Ecto neural progenitor cell (in vitro differentiated cells): ENCODE measurements around the gene KANK4.
"Not testable (repeated sequence)": the region's sequence is repeated elsewhere in the genome, so short reads cannot be mapped to it uniquely, and the experiment has no call there.

ENCODE experiments used
- DNase-seq: peaks from one replicate; pipeline ENCODE4 v3.0.0-alpha.2; 2018; ENCODE audit warnings: low spot score

The KANK4 gene

DNA sequence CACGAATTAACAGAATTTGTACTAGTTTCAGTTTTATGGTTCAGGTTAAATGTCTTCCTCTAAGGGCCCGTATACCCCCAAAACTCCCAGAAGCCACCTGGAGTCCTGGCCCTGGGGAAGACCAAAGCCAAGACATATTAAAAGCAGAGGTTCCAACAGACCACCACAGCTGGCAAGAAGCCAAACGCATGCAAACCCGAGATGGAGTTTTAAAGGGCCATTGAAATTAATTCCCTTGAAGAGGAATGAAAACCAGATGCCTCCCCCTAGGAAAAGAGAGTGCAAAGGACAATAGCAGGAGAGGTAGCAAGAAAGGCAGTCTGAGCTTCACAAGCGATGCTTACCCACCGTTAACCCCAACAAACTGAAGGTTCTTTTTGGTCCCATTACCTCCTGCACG lies 48.1 kb downstream of the KANK4 start:
- DNase-seq: no peak

DNA sequence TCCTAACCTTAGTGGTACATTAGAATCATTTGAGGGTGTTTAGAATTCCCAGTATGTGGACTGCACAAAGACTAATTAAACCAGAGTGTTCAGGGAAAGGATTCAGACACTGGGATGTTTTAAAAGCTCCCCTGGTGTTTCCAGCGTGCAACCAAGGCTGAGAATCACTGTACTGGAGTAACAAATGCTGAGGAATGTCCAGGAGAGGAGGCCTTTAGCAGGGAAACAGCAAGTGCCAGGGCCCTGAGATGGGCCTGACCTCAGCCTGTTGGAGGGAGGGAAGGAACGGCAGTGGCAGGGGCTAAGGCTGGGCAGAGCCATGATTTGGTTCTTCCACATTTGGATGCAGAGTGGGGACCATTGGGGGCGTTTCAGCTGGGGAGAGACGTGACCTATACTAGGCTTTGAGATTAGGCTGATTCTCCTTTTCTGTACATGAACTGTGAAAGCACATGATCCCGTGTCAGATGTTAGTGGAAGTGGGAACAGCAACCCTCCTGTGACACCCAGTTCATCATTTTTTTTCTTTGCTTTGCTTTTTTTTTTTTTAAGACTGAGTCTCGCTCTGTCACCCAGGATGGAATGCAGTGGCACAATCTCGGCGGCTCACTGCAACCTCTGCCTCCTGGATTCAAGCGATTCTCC lies 49.3 kb downstream of the KANK4 start:
- DNase-seq: no peak

DNA sequence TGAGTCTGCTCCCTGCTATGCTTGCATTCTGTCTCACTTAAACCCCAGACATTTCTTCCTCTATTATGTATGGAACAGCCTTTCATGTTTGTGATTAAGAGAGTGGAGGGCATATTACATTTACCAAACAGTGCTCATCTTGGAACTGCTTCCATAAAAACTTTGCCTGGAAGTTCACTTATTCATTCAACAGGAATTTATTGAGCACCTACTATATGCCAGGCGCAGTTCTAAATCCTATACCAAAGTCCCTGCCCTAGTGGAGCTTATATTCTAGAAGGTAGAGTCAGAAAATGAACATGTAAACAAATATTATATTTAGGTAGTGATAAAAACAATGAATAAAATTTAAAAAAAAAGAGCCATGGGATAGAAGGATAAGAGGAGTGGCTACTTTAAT lies 49.8 kb downstream of the KANK4 start:
- no peak for DNase-seq

DNA sequence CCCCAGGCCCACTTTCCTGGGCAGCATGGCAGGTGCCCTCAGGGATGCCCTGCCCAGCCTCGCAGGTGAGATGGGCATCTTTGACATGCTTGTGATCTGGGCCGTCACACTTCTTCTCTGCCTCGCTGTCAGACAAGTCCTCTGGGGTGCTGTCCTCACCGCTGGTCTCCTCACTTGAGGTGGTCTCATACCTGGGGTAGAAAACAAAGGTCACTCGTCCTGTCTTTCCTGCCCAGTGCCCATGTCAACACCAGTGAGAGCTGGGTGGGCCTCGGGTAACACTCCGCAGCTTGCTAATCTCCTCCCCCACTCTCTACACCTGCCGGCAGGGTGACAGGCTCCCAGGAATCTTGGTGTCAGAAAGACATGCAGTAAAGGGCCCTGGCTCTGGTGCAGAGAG lies 50.9 kb downstream of the KANK4 start:
- DNase-seq: no peak

DNA sequence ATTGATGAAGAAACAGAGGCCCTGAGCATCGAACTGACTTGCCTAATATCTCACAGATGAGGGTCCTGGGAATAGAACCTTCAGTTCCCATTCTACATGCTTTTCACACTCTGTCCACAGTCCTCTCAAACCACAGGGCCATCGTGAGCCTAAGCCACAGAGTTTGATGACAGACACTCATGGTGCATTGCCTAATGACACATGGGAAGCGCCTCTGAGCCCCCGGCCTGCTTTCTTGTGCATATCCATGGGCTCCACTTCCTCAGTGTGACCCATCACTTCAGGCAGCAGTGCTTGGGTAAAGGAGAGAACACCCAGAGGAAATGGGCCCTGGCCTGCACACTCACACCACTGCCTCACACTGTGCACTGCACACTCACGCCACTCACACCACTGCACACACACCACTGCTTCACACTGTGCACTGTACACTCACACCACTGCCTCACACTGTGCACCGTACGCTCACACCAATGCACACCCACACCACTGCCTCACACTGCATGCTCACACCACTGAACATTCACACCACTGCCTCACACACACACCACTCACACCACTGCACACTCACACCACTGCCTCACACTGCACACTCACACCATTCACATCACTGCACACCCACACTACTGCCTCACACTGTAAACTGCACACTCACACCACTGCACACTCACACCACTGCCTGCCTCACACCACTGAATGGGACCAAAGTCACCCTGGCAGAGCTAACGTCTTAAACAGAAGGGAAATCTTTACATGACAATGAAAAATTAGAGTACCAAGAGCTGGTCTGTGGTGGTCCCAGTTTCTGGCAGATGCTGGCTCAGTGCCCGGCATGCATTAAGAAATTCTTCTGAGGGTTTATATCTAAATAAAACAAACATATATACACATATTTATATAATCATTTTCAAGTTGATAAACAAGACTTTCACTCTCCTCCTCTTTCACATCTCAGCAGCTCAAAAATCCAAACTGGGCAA lies 53.0 kb downstream of the KANK4 start:
- DNase-seq: no peak

DNA sequence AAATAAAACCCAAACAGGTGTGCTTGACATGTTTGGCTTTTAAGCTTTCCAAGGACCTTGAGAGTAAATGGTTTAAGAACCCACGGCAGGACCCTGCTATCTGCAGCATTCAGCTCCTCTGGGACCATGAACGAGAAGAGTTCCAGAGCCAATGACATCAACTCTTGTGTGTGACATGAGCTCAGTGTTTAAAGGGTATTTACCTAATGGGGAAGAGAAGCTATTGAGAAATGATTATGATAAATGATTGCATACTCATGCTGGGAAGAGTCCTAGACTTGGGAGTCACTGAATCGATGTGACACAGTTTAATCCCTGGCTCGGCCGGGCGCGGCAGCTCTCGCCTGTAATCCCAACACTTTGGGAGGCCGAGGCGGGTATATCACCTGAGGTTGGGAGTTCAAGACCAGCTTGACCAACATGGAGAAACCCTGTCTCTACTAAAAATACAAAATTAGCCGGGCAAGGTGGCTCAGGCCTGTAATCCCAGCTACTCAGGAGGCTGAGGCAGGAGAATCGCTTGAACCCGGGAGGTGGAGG lies 55.4 kb downstream of the KANK4 start:
- DNase-seq: no peak

DNA sequence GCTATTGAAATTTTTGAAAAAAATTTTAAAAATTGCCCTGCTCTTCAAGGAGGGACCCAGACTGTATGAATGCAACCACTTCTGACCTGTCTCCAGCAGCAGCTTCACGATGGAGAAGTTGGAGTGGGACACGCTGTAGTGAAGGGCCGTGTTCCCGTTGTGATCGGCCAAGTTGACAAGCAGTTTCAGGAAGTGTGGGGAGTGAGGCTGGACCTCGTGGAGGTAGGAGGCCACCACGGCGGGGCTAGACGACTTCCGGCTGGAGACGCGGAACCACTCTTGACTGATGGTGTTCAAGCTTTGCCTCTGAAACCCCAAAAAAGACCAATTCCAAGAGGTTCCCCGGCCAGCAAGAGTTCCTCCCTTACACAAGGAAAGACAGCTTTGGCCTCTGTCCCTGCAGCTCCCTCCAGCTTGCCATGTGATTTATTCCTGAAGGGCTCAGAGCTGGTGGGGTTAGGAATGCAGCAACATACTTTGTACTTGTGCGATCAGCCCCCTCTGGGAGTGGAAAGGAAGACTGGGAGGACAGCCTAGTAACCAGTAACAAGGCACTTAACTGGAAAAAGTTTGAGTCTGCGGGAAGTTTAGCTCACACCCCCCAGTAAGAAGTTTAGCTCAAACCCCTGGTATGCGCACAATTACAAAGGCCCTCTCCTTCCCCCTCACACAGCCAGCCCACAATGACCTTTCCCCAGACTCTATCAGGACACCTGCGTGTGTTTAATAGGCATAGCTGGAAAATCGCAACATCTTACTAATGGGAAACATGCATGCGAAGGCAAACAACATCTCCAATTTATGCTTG lies 56.0 kb downstream of the KANK4 start:
- DNase-seq: no peak

DNA sequence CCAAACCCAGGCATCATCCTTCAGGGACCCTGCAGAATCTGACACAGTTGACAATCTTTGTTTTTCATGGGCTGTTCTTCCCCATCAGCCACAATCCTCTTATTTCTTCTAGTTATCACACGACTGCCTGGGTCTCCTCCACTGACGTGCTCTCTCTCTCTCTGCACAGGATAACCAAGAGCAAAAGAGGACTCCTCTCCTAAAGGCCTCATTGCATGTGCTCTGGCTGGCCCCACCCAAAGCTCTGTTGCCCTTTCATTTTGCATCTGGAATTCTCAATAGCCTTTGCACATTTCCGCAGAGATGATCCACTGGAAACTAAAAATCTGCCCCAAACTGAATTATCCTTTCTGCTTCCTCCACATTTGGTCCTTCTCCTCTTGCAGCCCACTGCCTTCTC lies 58.5 kb downstream of the KANK4 start:
- no peak for DNase-seq

DNA sequence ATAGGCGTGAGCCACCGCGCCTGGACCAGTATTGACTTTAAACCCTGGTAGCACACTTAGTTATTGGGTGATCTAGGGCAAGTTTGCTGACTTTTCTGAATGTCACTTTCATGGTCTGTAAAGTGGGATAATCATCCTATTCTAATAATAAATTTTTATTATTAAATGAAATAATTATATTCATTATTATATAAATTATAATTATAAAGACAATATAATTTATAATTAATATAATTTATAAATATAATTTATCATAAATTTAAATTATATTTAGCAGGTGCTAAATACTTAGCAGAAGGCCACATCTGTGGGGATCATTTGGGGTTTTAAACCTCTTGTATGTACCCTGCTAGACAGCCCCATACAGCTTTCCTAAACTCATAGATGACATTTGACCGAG lies 59.7 kb downstream of the KANK4 start:
- no peak for DNase-seq

DNA sequence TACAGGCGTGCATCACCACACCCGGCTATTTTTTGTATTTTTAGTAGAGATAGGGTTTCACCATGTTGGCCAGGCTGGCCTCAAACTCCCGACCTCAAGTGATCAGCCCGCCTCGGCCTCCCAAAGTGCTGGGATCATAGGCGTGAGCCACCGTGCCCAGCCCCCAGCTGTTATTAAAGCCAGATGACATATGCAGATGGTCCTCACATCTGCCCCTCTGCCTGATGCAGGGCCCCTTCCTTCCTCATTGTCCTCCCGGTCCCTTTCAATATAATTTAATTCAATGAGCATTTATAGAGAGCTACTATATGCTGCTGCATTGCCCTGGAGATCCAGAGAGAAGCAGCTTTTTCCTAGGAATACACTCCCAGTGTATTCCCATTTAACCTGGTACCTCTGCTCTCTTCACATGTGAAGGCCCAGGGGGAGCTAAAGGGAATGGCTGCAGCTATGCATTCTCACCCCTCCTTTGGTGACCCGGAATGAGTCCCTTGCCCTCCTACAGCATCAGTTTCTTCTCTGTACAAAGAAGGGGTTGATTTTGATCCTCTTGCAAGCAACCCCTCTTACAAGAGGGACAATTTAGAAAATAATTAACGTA lies 69.0 kb downstream of the KANK4 start:
- no peak for DNase-seq

DNA sequence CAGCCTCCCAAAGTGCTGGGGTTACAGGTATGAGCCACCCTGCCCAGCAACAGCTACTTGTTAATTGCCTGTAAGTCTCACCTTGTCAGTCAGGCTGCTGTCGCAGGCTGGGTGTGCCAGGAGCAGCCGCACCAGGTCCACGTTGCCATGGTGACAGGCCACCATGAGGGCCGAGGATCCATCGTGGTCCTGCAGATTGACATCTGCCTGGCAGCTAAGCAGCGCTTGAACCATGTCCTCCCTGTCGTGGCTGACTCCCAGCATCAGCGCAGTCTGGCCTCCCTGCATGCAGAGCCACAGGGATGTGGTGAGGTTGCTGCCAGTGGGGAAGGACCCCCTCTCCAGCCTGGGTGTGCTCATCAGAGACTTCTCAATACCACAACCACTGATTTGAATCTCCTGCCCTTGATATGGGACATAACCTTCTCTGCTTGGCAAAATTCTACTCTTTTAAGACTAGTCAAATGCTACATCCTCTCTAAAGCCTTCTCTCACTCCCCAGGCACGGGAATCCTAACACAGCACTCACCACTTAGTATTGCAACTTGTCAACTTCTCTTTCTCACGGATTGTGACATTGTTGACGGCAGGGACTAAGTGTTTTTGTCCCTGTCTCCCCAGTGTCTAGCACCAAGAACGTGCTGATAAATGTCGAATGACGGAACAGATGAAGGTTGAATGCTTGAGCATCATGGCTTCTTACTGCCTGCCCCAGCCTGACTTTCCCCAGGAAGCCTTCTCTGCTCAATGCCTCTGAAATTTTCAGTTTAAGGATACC lies 71.7 kb downstream of the KANK4 start:
- DNase-seq: peak; percentile 58

DNA sequence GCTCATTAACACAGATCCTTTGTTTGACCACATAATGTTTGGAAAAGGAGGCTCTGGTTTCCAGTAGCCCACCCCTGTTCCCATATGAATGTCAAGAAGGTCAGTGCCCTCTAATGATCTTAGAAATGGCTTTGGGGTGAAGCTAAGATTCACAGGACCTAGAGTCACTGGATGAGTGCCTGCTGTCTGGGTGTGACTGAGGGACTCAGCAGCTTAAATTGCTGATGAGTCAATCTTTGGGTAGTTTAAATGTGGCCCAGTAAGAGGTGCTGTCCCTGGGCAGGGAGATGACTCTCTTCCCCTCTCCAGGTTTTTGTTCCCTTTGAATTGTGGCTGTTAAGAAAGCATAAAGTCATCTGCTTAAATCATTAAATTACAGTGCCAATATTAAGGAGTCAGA lies 74.0 kb downstream of the KANK4 start:
- DNase-seq: no peak

DNA sequence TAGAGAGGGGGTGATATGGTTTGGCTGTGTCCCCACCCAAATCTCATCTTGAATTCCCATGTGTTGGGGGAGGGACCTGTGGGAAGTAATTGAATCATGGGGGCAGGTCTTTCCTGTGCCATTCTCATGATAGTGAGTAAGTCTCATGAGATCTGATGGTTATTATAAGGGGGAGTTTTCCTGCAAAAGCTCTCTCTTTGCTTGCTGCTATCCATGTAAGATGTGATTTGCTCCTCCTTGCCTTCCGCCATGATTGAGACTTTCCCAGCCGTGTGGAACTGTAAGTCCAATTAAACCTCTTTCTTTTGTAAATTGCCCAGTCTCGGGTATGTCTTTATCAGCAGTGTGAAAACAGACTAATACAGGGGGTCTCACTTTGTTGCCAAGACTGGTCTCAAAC lies 74.9 kb downstream of the KANK4 start:
- DNase-seq: not testable (repeated sequence)

DNA sequence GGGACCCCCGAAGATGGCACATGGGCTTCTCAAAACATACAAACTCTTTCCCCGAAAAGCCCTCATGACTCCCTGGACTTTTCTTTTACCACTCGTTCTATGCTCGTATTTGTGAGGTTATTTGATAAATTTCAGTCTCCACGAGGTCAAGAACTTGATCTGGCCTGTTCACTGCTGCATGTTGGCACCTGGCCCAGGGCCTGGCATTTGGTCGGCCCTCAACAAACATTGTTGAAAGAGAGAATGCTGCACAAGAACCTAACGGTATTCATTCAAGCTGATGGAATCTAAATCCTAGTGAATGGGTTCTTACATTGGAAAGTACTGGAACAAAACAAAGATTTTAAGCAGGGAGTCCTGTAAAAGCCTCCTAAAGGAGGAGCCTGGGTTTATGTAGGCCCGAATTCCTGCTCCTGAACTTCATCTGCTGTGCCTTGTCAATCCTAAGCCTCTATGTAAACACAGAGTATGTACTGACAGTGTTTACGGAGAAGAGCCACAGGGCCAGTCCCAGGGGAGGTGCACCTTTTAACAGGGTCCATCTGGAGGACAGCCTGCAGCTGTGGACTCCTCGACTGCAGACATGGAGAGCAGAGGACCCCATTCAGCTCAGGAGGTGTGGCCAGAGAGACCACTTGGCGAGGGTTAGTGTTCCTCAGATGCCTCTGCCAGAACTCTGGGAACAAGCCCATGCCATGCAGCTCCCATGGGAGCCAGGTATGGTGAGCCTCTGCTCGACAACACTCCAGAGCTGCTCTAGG lies 77.7 kb downstream of the KANK4 start:
- DNase-seq: no peak

DNA sequence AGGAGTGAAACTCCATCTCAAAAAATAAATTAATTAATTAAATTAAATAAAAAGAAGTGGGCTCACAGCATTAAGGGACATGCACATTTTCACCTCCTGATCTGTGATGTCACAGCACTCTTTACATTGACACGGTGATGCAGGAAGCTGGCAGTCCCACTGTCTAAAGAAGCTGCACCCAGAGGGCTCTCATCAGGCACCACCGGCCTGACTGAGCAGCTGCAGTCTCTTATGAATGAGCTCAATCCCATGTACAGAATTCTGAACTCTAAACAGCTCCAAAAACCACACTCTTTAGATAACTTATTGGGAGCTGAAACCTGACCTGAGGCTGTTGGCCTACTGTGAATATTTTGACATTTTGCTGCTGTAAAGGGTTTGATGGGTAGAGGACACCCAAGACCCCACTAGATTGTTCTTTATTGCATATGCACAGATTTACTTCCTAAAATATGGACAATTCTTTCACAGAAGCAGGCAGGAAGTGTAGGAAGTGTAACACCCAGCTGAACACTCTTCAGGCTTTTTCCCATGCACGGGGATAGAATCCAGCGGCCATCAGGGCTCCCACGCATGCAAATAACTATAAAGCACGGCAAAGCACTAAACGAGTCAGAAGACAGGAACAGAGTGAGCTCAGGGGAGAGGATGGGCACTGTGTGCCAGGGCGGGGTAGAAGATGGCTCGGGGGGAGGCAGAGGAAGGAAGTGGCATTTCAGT lies 78.4 kb downstream of the KANK4 start:
- DNase-seq: no peak

DNA sequence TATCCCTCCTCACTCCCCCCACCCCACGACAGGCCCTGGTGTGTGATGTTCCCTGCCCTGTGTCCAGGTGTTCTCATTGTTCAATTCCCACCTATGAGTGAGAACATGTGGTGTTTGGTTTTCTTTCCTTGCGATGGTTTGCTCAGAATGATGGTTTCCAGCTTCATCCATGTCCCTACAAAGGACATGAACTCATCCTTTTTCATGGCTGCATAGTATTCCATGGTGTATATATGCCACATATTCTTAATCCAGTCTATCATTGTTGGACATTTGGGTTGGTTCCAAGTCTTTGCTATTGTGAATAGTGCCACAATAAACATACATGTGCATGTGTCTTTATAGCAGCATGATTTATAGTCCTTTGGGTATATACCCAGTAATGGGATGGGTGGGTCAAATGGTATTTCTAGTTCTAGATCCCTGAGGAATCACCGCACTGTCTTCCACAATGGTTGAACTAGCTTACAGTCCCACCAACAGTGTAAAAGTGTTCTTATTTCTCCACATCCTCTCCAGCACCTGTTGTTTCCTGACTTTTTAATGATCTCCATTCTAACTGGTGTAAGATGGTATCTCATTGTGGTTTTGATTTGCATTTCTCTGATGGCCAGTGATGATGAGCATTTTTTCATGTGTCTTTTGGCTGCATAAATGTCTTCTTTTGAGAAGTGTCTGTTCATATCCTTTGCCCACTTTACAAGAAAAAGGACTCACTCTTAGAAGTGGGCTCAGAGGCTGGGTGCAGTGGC lies 79.4 kb downstream of the KANK4 start:
- DNase-seq: not testable (repeated sequence)

DNA sequence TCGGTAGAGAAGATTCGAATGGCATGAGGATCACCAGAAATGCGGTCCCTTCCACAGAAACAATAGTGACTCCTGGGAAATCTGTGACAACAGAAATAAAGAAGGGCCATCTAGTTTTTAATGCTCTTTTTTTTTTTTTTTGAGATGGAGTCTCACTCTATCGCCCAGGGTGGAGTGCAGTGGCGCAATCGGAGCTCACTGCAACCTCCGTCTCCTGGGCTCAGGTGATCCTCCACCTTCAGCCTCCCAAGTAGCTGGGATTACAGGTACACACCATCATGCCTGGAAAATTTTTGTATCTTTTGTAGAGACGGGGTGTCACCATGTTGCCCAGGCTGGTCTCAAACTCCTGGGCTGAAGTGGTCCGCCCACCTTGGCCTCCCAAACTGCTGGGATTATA lies 80.7 kb downstream of the KANK4 start:
- DNase-seq: no peak

DNA sequence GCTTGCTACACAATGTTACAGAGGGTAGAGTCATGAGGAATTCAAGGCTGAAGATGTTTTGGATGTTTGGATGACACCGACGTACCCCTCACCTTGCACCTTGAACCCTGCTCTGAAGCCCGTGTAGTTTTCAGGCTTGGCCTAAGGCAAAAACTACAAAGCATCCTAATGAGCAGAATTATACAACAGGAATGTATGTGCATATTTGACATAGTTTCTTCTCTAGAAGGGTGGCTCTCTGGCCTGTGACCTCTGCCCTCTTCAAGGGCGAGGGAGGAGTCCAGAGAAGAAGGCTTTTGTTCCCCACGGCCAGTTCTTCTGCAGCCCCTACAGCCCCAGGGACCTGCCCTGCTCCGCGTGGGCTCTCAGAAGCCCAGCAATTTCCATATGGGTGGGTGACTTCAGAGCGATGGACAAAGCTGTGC lies 81.3 kb downstream of the KANK4 start:
- DNase-seq: no peak

DNA sequence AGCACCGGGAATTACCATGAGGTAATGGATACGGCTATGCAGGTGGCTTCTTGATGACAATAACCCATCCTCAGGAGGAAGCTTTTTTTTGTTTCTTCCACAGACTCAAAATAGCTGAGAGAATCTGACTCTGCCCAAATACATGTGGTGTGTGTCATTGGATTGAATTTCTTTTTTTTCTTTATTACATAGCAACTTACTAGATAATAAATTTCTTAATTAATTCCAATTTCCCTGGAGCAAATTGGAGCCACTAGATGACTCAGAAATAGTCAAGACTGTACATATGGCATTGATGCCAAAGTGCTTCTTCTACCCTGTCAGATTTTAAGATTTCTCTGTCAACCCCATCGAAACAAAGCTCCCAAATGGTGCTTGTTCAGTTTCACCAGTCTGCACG lies 81.9 kb downstream of the KANK4 start:
- no peak for DNase-seq
